Ishikawa (cell line): ENCODE measurements around the gene SPATA9.
A peak's percentile ranks its signal among the peaks of the same experiment; 100 is the strongest.

Experiments used
- CEBPB ChIP-seq: IDR thresholded peaks from 2 replicates; pipeline ENCODE4 v1.6.1; 2012
- CREB1 ChIP-seq: IDR thresholded peaks from 2 replicates; pipeline ENCODE4 v1.6.1; 2012; ENCODE audit warnings: low read depth
- EGR1 ChIP-seq: IDR thresholded peaks from 2 replicates; pipeline ENCODE4 v1.6.1; 2012
- EP300 ChIP-seq: IDR thresholded peaks from 2 replicates; pipeline ENCODE4 v1.6.1; 2012; ENCODE audit warnings: borderline replicate concordance
- FOXM1 ChIP-seq: IDR thresholded peaks from 2 replicates; pipeline ENCODE4 v1.6.1; 2012; ENCODE audit warnings: low read depth, borderline replicate concordance
- NFIC ChIP-seq: IDR thresholded peaks from 2 replicates; pipeline ENCODE4 v1.6.1; 2012
- RAD21 ChIP-seq: IDR thresholded peaks from 2 replicates; pipeline ENCODE4 v1.6.1; 2012; ENCODE audit warnings: low read depth
- REST ChIP-seq: IDR thresholded peaks from 2 replicates; pipeline ENCODE4 v1.6.1; 2012; ENCODE audit warnings: low read depth, mild to moderate bottlenecking
- TAF1 ChIP-seq: IDR thresholded peaks from 2 replicates; pipeline ENCODE4 v1.6.1; 2012; ENCODE audit warnings: low read depth, mild to moderate bottlenecking
- TCF12 ChIP-seq: IDR thresholded peaks from 2 replicates; pipeline ENCODE4 v1.6.1; 2012; ENCODE audit warnings: low read depth
- TEAD4 ChIP-seq: IDR thresholded peaks from 2 replicates; pipeline ENCODE4 v1.6.1; 2012
- YY1 ChIP-seq: IDR thresholded peaks from 2 replicates; pipeline ENCODE4 v1.6.1; 2012; ENCODE audit warnings: low read depth
- ZBTB7A ChIP-seq: IDR thresholded peaks from 2 replicates; pipeline ENCODE4 v1.6.1; 2012; ENCODE audit warnings: low read depth
- TF ChIP-seq, protein P1 (sequence below): IDR thresholded peaks from 2 replicates; pipeline ENCODE4 v1.6.1; 2012
- TF ChIP-seq, protein P2 (sequence below): IDR thresholded peaks from 2 replicates; pipeline ENCODE4 v1.6.1; 2012

Gene SPATA9

GRCh38 chr5:95682891-95683290 is at the start of gene SPATA9:
SPATA9 (minus strand) TSS chr5:95682991; CDS start chr5:95682854, 137 bp downstream.
- no peak for TF ChIP-seq CEBPB
- TF ChIP-seq NFIC = no peak
- TF ChIP-seq, protein P1, sequence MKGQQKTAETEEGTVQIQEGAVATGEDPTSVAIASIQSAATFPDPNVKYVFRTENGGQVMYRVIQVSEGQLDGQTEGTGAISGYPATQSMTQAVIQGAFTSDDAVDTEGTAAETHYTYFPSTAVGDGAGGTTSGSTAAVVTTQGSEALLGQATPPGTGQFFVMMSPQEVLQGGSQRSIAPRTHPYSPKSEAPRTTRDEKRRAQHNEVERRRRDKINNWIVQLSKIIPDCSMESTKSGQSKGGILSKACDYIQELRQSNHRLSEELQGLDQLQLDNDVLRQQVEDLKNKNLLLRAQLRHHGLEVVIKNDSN = no peak
- no peak for TF ChIP-seq EGR1
- no peak for TF ChIP-seq REST
- TF ChIP-seq TCF12 = no peak
- TF ChIP-seq CREB1 = no peak
- no peak for TF ChIP-seq EP300
- no peak for TF ChIP-seq ZBTB7A
- TF ChIP-seq FOXM1 = no peak
- no peak for TF ChIP-seq YY1
- TF ChIP-seq RAD21 = no peak
- no peak for TF ChIP-seq TAF1
- no peak for TF ChIP-seq TEAD4
- TF ChIP-seq, protein P2, sequence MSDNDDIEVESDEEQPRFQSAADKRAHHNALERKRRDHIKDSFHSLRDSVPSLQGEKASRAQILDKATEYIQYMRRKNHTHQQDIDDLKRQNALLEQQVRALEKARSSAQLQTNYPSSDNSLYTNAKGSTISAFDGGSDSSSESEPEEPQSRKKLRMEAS = no peak

GRCh38 chr5:95731571-95732554 is 49.1 kb upstream of the SPATA9 start:
- TF ChIP-seq, protein P1 = no peak; the same call in 1 of the 2 replicates
- TF ChIP-seq, protein P2 = no peak
- TF ChIP-seq ZBTB7A (0 out of 2 replicates have a peak, but pooled peaks have one; percentile 21), REST (no peak), CREB1 (no peak), YY1 (no peak)

GRCh38 chr5:95730730-95731570 is 48.2 kb upstream of the SPATA9 start, which contains the start of gene RHOBTB3:
RHOBTB3 (plus strand) TSS chr5:95731336; CDS start chr5:95731683, 347 bp downstream.
- TF ChIP-seq, protein P2 = peak; percentile 75
- TF ChIP-seq TEAD4 = 0 out of 2 replicates have a peak, but pooled peaks have one; percentile 26
- TF ChIP-seq REST = no peak
- TF ChIP-seq, protein P1 = 0 out of 2 replicates have a peak, but pooled peaks have one; percentile 50
- TF ChIP-seq CREB1 = no peak
- no peak for TF ChIP-seq RAD21
- no peak for TF ChIP-seq ZBTB7A
- TF ChIP-seq EP300 = no peak; the same call in 1 of the 2 replicates
- TF ChIP-seq CEBPB = no peak
- no peak for TF ChIP-seq YY1
- peak; percentile 72 for TF ChIP-seq TCF12
- peak; percentile 79 for TF ChIP-seq EGR1
- TF ChIP-seq NFIC = no peak; the same call in 1 of the 2 replicates
- TF ChIP-seq TAF1 = peak; percentile 74; the same call in 1 of the 2 replicates
